Inflammatory macrophage (primary cell): ENCODE measurements around the gene MAP3K14.

ENCODE experiments used
- DNase-seq, 2 donors: peaks; one replicate each; pipeline ENCODE4 v3.0.0-alpha.2; 2020 to 2022

Gene MAP3K14

DNA sequence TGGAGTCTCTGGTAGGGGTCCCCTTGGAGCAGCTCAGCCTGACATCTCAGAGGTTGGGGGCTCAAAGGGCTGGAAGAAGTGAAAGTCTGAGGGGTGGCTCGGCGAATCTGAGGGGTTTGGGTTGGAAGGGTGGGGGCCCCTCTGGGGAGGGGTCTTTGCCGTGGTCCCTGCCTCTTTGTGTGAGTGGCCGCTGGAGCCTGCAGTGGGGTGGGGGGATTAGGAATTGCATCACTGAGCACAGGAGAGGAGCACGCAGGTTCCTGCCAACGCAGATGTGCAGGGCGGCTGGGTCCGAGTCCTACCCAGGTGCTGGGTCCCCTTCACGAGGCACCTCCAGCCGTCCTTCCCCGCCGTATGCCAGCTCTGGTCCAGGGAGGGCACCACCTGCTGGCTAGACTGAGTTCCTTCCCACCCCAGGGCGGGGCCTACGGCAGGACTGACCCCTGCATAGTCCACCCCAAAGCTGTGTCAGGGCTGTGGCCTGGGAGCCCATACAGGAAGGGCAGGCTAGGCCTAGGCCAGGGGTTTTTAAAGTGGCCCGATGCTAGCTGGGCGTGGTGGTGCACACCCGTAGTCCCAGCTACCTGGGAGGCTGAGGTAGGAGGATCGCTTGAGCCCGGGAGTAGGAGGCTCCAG lies 85.2 kb downstream of the MAP3K14 start:
- DNase-seq: peak in 1 of 2 donors; percentile 40

DNA sequence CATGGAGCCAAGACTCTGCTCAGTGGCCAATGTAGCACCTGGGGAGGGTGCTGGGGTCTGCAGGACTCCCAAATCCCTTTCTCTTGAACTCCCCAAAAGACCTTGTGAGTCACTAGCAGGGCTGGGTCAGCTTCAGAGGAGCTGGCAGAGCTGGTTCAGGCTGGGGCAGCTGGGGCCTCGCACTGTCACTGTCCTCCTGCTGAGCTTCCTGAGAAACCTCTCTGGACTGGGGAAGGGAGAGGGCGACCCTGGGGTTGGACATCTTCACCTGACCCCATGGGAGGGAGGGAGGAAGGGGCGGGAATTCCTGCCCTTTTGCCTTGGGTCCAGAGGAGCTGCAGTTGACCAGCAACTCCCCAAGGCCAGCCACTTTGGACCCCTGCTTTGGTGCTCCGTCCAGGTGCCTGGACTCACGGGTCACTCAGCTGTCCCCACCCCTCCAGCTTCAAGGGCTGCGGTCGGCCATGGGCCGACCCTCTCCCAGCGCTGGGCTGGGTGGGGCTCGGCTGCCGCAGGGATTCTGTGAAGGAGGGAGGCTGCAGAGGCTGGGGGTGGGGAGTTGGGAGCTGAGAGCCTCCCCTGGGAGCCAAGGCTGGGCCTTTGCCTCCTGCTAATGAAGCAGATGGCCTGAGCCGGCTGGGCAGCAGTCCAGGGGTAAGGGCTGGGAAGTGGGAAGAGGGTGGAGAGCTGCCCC lies 85.9 kb downstream of the MAP3K14 start:
- DNase-seq: no peak

DNA sequence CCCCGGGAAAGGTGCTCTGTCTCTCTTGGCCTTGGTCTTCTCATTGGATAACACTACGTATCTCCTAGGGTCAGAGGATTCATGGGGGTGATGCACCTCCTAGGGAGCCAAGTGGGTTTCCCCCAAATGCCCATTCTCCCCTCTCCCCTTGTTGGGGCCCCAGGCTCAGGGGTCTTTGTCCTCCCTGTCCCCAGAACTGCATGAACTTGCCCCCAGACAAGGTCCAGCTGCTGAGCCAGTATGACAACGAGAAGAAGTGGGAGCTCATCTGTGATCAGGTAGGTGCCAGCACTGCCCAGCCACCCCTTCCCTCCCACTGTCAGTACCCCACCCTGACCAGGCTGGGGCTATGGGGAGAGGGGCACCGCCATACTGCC lies 86.4 kb downstream of the MAP3K14 start:
- no peak for DNase-seq

DNA sequence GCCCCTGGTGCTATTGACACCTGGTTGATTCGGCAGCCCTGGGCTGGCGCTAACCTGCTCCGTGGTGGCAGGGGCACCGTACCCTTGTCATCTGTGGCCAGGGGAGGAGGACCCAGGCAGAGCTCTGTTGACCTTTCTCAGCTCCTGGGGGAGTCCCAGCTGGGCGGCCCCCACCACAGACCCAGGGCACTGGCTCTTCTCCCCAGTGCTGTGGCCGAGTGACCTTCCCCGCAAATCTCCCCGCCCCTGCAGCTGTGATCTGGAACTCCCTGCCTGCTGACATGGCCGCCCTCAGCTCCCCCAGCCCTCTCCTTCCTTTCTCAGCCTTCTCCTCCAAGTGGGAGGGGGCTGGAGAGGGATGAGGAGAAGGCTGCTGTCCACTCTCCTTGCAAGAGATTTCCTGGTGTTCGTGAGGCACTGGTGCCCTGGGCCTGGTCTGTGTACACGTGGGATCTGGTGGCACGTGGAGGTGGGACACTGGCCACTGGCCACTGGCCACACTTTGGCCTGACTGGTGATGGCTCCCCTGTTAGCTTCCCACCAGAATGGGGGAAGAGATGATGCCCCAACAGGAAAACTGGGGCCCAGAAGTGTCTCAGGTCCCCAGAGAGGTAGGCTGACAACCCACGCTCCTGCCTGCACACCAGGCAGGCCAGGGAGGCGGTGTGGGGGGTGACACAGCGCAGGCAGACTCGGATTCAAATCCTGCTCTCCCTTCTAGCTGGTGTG lies 87.0 kb downstream of the MAP3K14 start:
- peak in 1 of 2 donors; percentile 47 for DNase-seq

DNA sequence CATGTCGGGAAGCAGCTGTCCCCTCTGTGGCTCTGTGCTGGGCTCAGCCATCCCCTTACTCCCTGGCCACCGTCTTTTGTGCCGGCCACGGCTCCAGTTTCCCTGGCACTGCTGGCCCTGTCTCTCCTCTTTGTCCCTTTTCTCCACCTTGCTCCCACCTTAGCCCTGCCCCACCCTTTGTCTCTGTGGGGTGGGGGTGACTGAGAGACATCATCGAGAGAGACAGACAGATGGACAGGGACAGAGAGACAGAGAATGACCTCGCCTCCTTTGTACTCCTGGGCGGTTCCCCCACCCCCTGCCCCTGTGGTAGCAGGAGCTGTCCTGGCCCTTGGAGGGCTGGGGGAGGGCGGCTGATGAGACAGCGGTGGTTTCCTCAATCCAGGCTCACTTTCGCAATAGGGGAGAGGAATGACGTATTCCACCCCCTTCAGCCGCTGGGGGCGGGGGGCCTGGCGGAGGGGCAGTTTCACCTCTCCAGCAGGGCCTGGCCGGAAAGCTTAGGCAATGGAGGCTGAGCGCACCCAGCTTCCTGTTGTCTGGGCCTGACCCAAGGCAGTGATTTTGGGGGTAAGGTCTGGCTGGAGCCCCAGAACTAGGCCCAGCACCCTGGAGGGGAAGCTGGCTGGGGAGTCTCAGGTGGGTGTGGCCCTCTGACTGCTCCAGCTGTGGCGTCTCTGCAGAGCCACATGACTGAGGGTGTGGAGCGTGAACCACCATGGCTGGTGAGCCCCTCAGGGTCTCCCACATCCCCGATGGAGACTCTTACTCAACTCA lies 87.9 kb downstream of the MAP3K14 start:
- DNase-seq: peak; percentile 99

DNA sequence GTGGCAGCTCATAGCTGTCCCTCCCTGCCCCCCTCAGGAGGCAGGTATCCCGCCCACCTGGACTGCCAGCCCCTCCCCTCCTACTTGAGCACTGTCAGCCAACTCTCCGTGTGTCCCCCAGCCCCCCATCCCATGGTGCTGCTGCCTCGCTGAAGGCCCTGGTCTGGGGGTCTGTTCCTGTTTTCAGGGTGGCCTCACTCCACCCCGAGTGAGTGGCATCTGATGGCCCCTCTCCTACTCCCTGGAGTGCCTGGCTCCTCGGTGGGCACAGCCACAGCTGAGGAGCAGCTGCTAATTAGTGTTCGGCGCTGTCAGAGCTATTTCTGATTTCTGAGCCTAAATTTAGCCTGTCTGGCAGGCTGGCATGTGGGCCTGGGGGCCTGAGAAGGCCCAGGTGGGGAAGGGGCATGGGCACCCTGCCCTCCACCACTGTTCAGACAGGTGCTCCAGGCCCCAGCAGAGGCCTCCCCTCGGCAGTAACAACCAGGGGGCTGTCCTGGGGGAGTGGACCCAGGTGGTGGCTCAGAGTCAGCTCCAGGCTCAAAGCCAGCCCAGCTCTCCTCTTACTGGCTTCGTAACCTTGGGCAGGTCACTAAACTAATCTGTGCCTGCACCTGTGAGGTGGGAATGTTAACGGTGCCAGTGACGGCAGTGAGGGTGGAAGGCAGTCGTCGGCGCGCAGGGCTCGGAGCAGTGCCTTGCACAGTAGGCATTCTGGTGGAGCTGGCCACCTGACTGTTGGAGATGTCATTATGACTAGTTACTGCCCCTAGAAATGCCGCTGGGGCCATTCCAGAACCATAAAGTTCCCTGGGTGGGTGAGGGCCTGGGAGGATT lies 88.7 kb downstream of the MAP3K14 start:
- peak in 1 of 2 donors; percentile 64 for DNase-seq

DNA sequence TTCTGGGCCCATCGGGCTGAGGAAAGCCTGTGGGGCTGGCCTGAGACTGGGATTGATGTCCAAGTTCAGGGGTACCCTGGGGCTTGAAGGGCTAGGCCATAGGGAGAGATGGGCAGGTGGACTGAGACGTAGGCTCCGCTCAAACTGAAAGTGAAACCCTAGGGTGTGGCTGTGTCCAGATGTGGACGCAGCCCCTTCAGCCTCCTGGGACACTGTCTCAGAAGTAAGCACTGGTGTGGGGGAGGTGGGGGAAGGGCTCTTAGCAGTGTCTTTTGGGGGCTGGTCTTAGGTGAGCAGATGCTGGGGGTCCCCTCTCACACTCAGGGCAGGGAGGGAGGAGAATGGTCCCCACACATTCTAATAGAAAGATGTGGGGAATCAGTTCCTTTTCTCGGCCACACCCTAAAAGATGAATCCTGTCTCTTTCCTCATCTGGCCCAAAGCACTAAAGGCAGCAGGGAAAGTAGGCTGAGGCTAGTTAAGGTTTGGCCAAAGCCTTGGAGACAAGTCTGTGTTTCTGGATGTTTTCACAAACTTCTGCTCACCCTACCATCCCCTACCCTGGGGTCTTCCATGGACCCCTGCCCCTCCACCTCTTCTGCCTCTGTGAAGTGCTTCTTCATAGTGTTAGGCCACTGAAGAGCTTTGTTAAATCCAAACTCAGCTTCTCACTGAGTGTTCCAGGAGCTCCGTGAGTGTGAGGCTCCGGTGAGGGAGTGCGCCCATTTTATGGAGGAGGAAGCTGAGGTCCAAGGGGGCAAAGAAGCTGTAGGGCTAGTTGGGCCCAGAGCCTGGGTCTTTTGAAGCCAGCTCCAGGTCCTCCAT lies 89.5 kb downstream of the MAP3K14 start:
- DNase-seq: peak; percentile 62 to 64

DNA sequence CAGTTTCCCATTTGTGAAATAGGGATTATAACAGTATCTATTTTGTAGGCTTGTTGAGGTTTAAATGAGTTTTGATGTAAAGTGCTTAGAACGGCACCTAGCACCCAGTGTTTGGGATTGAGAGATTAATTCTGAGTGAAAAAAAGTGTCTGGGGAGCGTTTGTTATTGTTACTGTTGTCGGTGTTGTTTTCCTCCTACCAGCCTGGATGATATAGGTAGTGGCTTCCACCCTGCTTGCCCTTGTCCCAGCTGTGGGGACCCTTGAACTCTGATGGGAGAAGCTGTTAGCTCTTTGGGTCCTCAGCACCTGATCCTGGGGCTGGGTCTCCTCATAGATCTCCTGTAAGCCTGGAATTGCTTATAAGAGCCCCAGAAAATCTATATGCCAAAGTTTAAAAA lies 90.2 kb downstream of the MAP3K14 start:
- DNase-seq: no peak

DNA sequence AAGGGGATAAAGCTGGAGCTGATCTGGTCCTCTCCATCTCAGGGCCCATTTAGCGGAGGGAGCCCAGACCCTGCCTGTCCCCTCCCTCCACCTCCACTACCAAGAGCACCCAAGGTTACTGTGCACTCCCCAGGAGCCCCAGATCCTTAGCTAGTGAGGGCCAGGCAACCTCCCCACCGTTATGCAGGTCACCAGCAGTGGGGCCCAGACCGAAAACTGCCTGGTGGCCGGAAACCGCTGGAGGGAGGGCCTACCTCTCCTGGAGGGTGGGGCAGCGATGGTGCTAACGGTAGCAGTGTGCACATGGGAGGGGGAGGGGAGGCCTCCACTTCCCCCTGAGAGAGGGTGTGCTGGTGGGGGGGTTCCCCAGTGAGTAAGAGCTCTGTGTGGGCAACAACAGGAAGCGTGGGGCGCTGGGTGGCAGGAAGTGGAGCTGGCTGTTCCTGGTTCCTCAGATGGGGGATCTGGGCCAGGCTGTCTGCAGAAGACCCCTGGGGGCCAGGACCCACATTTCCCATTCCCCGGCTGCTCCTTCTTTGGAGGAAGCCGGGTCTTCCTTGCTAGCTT lies 90.8 kb downstream of the MAP3K14 start:
- peak; percentile 95 to 96 for DNase-seq

DNA sequence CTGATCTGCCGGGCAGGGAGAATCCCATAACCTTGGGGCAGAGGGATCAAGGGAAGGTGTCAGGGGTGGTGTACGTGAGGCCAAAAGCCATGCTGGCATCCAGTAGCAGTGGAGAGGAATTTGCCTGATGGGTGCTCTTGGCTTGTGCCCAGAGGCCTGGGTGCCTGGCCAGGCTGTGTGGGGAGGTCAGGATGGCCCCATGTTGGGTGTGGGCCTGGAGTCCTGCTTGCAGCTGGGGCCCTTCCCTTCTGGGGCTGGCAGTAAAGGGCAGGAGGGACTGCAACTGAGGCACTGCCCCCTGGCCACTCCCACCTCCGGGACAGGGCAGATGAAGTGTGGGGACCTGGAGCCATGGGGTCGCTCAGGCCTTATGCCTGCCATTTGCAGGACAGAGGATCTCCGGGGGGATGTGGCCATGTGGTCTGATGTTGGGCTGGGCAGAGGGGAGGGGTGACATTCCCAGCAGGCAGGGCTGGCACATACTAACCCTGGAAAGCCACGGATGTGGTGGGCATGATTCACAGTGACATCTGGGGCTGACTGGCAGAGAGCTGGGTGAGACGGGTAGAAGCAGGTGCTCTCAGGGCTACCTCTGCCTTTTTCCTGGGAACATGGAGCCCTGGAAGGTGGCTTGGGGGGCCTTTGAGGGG lies 91.6 kb downstream of the MAP3K14 start:
- no peak for DNase-seq

DNA sequence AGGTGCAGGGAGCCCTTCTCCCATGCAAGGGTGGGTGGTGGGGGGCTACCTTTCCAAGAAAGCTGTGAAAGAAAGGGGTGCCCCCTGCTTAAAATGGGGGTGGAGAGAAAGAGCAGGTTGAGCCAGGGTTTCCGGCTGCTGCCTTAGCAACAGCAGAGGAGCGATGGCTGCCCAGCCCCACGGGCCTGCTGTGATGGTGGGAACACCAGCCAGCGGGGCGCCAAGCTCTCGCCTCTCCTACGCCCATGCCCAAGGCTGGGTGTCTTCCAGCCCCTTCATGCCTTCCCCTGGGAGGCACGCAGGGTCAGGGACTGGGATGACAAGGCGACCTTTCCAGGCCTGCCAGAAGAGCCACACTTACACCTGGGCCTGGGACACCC lies 92.2 kb downstream of the MAP3K14 start:
- DNase-seq: no peak

DNA sequence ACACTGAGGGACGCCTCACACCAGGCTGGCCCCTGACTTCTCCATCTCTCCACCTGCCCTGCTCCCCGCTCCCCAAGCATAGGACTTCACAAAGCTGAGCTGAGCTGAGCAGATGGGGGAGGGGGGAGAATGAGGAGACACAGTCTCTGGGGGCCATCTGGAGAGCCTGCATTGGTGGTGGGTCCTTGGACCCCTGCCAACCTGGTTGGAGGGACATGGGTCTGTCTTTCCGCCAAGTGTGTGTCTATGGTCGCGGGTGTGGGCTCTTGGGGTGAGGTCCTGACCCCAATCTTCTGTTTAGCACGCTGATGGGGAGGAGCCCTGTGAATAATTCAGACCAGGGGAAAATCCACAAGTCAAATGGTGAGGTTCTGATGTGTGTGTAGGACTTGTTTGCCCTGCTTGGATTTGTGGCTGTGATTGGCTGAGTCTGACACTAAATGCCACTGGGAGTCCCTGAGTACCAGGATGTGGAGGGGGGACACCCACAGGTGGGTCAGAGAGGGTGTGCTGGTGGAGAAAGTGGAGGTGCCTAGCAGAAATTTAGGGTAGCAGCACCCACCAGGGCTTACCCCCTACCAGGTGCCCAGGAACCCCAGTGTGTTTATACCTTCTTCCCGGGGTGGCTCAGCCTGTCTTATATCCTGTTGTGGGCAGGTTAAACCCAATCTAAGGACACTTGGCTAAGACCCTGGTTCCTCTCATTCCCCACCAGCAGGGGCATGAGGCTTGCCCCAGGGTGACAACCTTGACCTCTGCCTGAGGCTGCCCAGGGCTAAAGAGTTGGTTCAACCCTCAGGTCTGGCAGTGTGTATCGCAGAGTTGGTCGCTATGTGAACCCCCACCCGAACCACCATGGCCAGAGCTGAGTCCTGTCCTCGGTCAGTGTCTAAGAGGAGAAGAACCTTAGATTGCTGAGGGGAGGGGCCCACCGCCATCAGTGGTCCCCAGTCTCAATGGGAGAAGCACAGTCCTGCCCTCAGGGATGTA lies 93.0 kb downstream of the MAP3K14 start:
- no peak for DNase-seq

DNA sequence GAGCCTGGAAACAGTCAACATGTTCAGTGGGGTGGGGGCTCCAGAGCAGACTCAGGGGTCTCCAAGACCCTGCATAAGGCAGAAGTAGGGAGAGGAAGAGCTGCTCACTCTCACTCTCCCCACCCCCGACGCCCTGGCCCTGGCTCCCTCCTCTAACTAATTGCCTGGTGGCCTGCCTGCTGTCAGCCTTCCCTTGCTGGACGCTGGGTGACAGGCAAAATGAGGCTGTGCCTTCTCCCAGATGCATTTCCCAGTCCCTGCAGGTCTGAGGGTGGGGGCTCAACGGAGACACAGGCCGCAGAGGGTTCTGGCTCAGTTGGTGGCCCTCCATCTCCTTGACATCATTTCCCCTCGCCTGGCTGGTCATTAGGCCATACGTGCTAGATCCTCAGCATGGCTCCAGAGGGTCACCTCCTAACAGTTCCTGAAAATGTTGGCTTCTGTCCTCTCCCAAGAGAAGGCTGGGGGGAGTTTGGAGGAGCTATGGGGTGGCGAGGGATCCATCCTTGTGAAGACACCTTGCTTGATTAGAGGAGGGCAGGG lies 93.8 kb downstream of the MAP3K14 start:
- DNase-seq: peak; percentile 43 to 46

DNA sequence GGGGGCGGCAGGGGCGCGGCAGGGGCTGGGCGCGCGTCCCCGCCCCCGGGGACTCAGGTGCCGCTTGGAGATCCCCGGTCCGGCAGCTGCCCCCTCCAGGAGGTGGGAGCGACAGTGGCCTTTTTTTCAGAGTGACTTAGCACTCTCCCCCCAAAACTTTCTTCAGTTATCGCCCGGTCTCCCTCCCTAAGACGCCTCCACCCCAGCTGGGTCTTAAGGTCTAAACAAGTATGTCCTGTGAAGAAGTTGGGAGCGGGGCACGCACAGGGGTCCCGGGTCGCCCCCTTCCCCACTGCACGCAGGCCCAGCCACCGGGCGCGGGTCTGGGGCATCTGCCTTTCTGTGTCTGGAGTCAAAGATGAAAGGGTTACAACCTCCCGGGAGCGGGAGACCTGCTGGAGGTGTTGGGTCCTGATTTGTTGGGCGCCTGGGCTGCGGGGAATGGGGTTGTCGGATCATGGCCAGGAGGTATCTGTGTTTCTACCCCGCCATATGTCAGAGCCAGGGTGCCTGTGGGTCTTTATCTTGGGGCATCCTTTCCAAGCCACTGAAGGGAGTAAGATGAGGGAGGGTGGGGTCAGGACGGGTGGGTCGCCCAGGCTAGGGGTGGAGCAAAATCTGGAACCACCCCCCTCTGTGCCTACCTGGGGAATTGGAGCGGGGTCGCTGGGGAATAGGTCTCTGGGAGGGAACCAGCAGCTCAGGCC lies 94.4 kb downstream of the MAP3K14 start:
- DNase-seq: peak in 1 of 2 donors; percentile 35

DNA sequence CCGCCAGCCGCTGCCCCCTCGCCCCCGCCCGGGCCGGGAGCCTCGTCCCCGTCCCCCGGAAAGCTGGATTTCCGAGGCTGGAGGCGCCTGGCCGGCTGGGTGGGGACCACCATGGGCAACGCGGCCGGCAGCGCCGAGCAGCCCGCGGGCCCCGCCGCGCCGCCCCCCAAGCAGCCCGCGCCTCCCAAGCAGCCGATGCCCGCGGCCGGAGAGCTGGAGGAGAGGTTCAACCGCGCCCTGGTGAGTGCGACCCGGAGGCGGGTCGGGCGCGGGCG lies 94.9 kb downstream of the MAP3K14 start:
- no peak for DNase-seq

DNA sequence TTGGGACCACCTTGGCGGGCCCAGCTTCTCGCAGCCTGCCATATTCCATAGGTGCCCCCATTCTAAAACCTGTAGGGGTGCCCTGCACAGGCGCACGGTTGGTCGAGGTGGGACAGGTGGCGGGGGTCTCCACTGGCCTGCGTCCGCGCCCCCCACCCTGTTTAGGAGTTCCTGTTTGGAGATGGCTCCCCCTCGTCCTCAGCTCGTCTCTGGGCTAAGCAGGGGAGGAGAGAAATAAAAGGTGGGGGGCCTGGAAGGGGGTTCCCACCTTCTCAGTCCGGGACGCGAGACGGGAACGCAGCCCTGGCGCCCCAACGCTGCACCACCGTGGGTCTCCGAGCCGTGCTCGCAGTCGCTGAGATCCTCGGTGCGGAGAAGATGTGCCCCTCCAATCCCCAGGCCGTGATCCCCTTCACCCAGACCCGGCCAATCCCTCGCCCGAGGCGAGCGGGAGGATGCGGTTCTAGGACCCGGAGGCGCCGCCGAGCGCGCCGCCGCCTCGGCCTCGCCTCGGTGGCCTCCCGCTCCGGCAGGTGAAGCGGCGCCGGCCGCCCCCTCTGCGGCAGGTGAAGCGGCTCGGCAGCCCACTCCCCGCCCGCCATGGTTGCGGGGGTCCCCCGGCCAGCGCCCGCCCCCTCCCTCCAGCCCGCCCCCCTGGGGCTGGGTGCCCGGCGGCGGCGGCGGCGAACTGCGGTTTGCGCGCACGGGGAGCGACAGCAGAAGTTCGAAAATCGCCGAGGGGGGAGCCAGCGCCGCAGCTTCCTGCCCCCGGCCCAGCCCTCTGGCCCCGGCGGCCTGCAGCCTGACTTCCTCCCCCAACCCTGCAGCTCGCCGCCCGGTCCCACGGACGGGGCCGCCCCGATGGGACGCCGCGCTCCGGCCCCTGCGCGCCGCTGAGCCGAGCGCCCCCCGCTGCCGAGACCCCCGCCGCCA lies 95.5 kb downstream of the MAP3K14 start, which contains the start of gene FMNL1:
TSS of gene FMNL1 (plus strand) at position 805 of the 933 bp plus-strand sequence. CDS start 240 bp downstream, outside the sequence.
- DNase-seq: peak; percentile 69 to 77

DNA sequence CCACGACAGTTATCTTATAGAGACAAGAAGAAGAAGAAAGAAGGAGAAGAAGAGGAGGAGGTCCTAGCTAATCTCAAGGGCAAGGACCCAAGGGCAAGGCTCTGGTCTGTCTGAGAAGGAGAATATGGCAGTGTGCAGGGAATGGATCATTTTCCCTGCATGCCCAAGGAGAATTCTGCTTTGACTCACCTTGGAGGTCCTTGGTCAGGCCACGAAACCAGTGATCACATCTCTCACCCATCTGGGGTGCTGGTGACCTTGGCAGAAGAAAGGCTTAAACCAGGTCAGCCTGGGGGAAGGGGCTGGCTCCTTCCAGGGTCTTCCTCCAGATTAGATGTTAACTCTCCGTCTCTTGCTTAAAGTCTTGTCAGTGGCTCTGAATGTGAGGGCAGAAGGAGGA lies 96.7 kb downstream of the MAP3K14 start:
- DNase-seq: no peak
